HepG2 (cell line): ENCODE results near the gene CNTROB.

Source experiments
- KDM4B ChIP-seq: sonication (generic); formaldehyde crosslinking; IDR thresholded peaks from 2 replicates; pipeline ENCODE4 v1.4.0; 2020; ENCODE audit warnings: missing genetic modification reagents
- MTERF4 ChIP-seq: sonication (generic); formaldehyde crosslinking; IDR thresholded peaks from 2 replicates; pipeline ENCODE4 v1.8.0; 2023; ENCODE audit warnings: mild to moderate bottlenecking, missing genetic modification reagents
- NFE2L2 ChIP-seq: fragments of 150-350 bp; IDR thresholded peaks from 2 replicates; pipeline ENCODE4 v1.6.1; 2014; ENCODE audit warnings: low read length
- POLR2A ChIP-seq, 2 experiments: IDR thresholded peaks; 2 replicates each; pipeline ENCODE4 v1.6.1; 2011; ENCODE audit warnings: low read depth in 2 of 2, low read length in 2 of 2, mild to moderate bottlenecking in 1 of 2, moderate library complexity in 1 of 2; ENCODE audit not compliant: insufficient read depth in 1 of 2
- SMC3 ChIP-seq: IDR thresholded peaks from 2 replicates; pipeline ENCODE4 v1.6.1; 2011; ENCODE audit warnings: low read length, improper control_type of control experiment
- SUZ12 ChIP-seq: fragments of 150-350 bp; IDR thresholded peaks from 2 replicates; pipeline ENCODE4 v1.6.1; 2014; ENCODE audit warnings: low read depth, low read length
- USF2 ChIP-seq, 2 experiments: sonication (generic) in 1 of 2; formaldehyde crosslinking in 1 of 2; IDR thresholded peaks; 2 replicates each; pipeline versions ENCODE4 v1.5.1 to v1.6.1; 2011 to 2020; ENCODE audit warnings: borderline replicate concordance in 1 of 2, low read depth in 1 of 2, low read length in 1 of 2, mild to moderate bottlenecking in 1 of 2, missing genetic modification reagents in 1 of 2, moderate library complexity in 1 of 2
- ZBTB8A ChIP-seq: sonication (generic); formaldehyde crosslinking; IDR thresholded peaks from 2 replicates; pipeline ENCODE4 v1.4.0; 2020; ENCODE audit warnings: mild to moderate bottlenecking, low read depth, missing genetic modification reagents, borderline replicate concordance
- TF ChIP-seq, protein P1 (sequence below): sonication (generic); formaldehyde crosslinking; IDR thresholded peaks from 2 replicates; pipeline ENCODE4 v1.5.0; 2020; ENCODE audit warnings: mild to moderate bottlenecking, low read depth, missing genetic modification reagents, borderline replicate concordance

GRCh38 chr17:7972131-7972785 lies 40.3 kb downstream of the CNTROB start:
- TF ChIP-seq POLR2A (IDR thresholded peaks at IDR 0.05; ENCODE audit: insufficient read depth in 1 of 2, low read depth in 2 of 2, low read length in 2 of 2) (no peak), KDM4B (CRISPR knock-in tag) (no peak), NFE2L2 (no peak), ZBTB8A (CRISPR knock-in tag) (no peak), USF2 (IDR thresholded peaks at IDR 0.05; ENCODE audit: low read depth, low read length) (no peak), USF2 (CRISPR knock-in tag; IDR thresholded peaks at IDR 0.05; ENCODE audit: borderline replicate concordance) (no peak), SUZ12 (no peak), SMC3 (no peak), MTERF4 (CRISPR knock-in tag) (no peak)
- TF ChIP-seq, protein P1, sequence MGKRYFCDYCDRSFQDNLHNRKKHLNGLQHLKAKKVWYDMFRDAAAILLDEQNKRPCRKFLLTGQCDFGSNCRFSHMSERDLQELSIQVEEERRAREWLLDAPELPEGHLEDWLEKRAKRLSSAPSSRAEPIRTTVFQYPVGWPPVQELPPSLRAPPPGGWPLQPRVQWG = no peak
